GM19238 (cell line): ENCODE data around the gene EPB41L1.

ENCODE experiments used
- DNase-seq: peaks from one replicate; pipeline ENCODE4 v3.0.0; 2011; ENCODE audit warnings: low spot score; ENCODE audit not compliant: insufficient read length

EPB41L1 gene

GRCh38 chr20:36255445-36255844, 100.9 kb downstream of the EPB41L1 start:
- DNase-seq = no peak

- DNase-seq = no peak
These were observed 104.9 kb downstream of the EPB41L1 start for GRCh38 chr20:36259177-36260061.

DNA sequence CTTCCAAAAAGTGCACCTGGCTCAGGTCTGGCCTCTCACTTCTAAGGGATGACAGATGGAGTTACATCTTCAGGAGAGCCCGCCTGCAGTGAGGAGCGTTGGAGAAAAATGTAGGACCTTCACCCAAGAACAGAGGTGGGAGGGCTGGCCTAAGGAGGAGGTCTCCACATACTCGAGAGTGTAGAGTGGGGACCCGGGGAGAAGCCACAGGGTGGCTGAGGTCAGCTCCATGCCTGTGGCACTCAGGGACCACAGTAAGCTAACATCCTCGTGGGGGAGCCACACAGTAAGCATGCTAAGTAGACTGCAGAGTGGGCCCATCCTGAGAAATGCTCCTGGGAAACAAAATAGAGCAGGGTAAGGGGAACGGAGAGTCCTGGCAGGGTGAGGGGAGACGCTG, 105.8 kb downstream of the EPB41L1 start:
- DNase-seq = no peak

- DNase-seq = no peak
These were observed 107.0 kb downstream of the EPB41L1 start for GRCh38 chr20:36261389-36262105.

DNA sequence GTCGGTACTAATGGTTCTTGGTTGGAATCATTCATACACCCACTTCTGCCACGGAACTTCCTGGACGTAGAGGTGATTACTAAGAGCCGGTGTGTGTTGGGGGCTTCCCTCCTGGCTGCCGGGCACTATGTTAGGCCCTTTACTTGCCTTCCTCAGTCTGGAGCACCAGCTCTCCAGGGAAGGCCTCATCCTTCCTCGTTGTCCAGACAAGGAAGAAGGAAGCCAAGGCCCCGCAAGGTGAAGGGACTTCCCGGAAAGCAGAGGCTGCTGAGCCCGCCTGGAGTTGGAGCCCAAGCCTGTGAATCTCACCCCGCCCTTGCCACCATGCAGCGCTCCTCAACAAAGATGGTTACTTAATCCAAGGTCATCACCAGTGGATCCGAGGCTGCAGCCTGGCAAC, 107.9 kb downstream of the EPB41L1 start:
- no peak for DNase-seq

GRCh38 chr20:36264426-36265246, 110.1 kb downstream of the EPB41L1 start:
- no peak for DNase-seq

DNA sequence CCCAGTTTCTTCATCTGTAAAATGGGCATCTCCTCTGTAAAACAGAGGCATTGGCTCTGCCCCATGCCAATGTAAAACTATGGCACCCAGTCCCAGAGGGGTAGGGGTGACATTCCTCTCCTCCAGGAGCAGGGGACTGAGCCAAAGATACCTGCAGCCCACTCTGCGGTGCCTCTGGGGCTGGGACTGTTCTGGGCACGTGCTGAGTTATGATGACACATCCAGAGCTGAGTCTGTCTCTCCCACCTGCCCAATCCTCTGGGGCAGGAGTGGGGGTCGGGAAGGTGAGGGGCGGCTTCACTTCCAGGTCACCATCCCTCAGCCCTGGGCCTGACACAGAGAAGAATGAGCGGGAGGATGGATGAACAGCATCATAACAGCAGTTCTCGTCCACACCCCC, 111.6 kb downstream of the EPB41L1 start:
- no peak for DNase-seq

GRCh38 chr20:36267605-36268381, 113.3 kb downstream of the EPB41L1 start:
- no peak for DNase-seq

GRCh38 chr20:36268440-36269342, 114.2 kb downstream of the EPB41L1 start:
- no peak for DNase-seq

- no peak for DNase-seq
These were observed 115.0 kb downstream of the EPB41L1 start for GRCh38 chr20:36269507-36269906.

GRCh38 chr20:36270744-36271638, 116.5 kb downstream of the EPB41L1 start:
- DNase-seq = no peak

- no peak for DNase-seq
These were observed 117.4 kb downstream of the EPB41L1 start for GRCh38 chr20:36271639-36272546.

- no peak for DNase-seq
These were observed 118.1 kb downstream of the EPB41L1 start for GRCh38 chr20:36272547-36273220.

- DNase-seq = no peak
These were observed 119.1 kb downstream of the EPB41L1 start for GRCh38 chr20:36273414-36274180.

GRCh38 chr20:36274181-36274841, 119.8 kb downstream of the EPB41L1 start:
- DNase-seq = no peak

DNA sequence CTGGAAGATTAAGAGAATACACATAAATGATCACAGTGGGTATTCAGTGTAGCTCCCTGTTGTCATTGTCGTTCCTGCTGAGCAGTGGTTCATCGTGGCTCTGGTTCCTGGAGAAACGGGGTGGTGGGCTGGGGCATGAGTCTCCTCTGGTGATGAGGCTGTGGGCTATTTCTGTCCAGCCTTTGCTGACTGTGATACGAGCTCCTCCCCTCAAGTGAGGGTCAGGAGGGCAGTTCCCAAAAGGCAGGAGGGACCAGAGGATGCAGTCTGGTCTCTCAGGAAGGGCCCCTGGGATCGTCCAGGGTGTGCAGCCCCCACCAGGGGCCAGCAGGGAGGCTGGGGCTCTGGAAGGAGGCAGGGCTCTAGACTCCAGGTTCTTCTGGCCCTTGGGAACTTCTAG, 120.5 kb downstream of the EPB41L1 start:
- DNase-seq = no peak
